Measurements from ENCODE around the gene RFX1. TPM values are rescaled to one million over a fixed set of nuclear protein-coding genes. Genes with fewer than 3 reads are reported as not detected.
"Not testable (repeated sequence)": the region's sequence is repeated elsewhere in the genome, so short reads cannot be mapped to it uniquely, and the experiment has no call there.

The RFX1 gene
- total RNA-seq, 1 experiment from 2014 or later: 20.4 TPM

GRCh38 chr19:14048443-14049153 is 42.5 kb upstream of the RFX1 start:
- ChIA-PET CTCF (interaction anchor here (0.5 to 11.1 kb wide), 46 partner anchors 9 to 1184 kb away, joined by 3 to 187 read pairs (median 4); partner anchors contain the start of genes ASF1B, C19orf67, CC2D1A and DCAF15), POLR2A (interaction anchor here (1.2 kb wide), 1 partner anchor 9 kb away, joined by 5 read pairs; no protein-coding TSS in a partner anchor)
- no peaks in the 10 kb centered on the region for H3K27me3 Mint-ChIP-seq (ENCODE audit: low read depth)
- no peaks in the 10 kb centered on the region for H3K9me3 Mint-ChIP-seq
- H3K4me1 Mint-ChIP-seq: no peaks in the 10 kb centered on the region
- no peak overlapping the region for H3K27ac Mint-ChIP-seq
- ATAC-seq (peak; percentile 98), DNase-seq (ENCODE audit: low spot score) (peak; percentile 92)
- TF ChIP-seq SP1 (CRISPR knock-in tag; conservative IDR thresholded peaks at IDR 0.05) (peak; percentile 31; the same call in 1 of the 2 replicates), CTCF (IDR thresholded peaks at IDR 0.05) (peak; percentile 89), ZNF423 (CRISPR knock-in tag; IDR thresholded peaks at IDR 0.05) (no peak)
- no peak overlapping the region for H3K4me3 Mint-ChIP-seq
- peaks cover 10% of the 10 kb centered on the region for H3K36me3 Mint-ChIP-seq

GRCh38 chr19:14047866-14048265 is 41.7 kb upstream of the RFX1 start:
- CTCF ChIA-PET: interaction anchor here (0.5 to 11.1 kb wide), 45 partner anchors 9 to 1185 kb away, joined by 3 to 187 read pairs (median 4); partner anchors contain the start of genes ASF1B, C19orf67, CC2D1A and DCAF15
- not testable (repeated sequence) for H3K4me3 Mint-ChIP-seq; H3K27me3 Mint-ChIP-seq (ENCODE audit: low read depth); H3K36me3 Mint-ChIP-seq; DNase-seq (ENCODE audit: low spot score); H3K4me1 Mint-ChIP-seq; H3K9me3 Mint-ChIP-seq; ATAC-seq; H3K27ac Mint-ChIP-seq
- POLR2A ChIA-PET: interaction anchor here (1.2 kb wide), 1 partner anchor 10 kb away, joined by 5 read pairs; no protein-coding TSS in a partner anchor

- peak overlapping the region; percentile 99 for H3K27ac Mint-ChIP-seq
- H3K9me3 Mint-ChIP-seq; H3K4me1 Mint-ChIP-seq; H3K27me3 Mint-ChIP-seq (ENCODE audit: low read depth); H3K4me3 Mint-ChIP-seq; H3K36me3 Mint-ChIP-seq: not testable (repeated sequence)
- ChIA-PET POLR2A (interaction anchor here (0.7 to 1.1 kb wide), 3 partner anchors 11 to 111 kb away, joined by 3 to 4 read pairs (median 4); partner anchors contain the start of gene IL27RA), CTCF (interaction anchor here (0.5 to 11.1 kb wide), 24 partner anchors 9 to 1973 kb away, joined by 3 to 187 read pairs (median 4); partner anchors contain the start of genes DCAF15, IL27RA, MISP3 and PALM3)
- TF ChIP-seq FOXP4 (CRISPR knock-in tag; IDR thresholded peaks at IDR 0.05) (0 out of 2 replicates have a peak, but pooled peaks have one; percentile 43), ZNF532 (CRISPR knock-in tag; IDR thresholded peaks at IDR 0.05; ENCODE audit: borderline replicate concordance) (0 out of 2 replicates have a peak, but pooled peaks have one; percentile 20), FOXK1 (CRISPR knock-in tag; IDR thresholded peaks at IDR 0.05) (0 out of 2 replicates have a peak, but pooled peaks have one; percentile 28), CTCF (IDR thresholded peaks at IDR 0.05) (peak; percentile 43)
- ATAC-seq (peak; percentile 96), DNase-seq (ENCODE audit: low spot score) (peak; percentile 76)
Observed at GRCh38 chr19:14042659-14043608, 36.8 kb upstream of the RFX1 start.
